HEK293T (cell line): ENCODE results near the gene GSTO1.

Experiments
- ARNT ChIP-seq: fragments of 450-650 bp; IDR thresholded peaks from 2 replicates; pipeline ENCODE4 v1.6.1; 2017; ENCODE audit warnings: mild to moderate bottlenecking
- CTBP1 ChIP-seq: fragments of 450-650 bp; IDR thresholded peaks from 2 replicates; pipeline ENCODE4 v1.6.1; 2016; ENCODE audit warnings: borderline replicate concordance
- ELF4 ChIP-seq: fragments of 450-650 bp; IDR thresholded peaks from 2 replicates; pipeline ENCODE4 v1.6.1; 2017; ENCODE audit warnings: antibody characterized with exemption
- FOXA1 ChIP-seq: fragments of 450-650 bp; IDR thresholded peaks from 2 replicates; pipeline ENCODE4 v1.6.1; 2016; ENCODE audit warnings: mild to moderate bottlenecking
- FOXM1 ChIP-seq: fragments of 450-650 bp; IDR thresholded peaks from 2 replicates; pipeline ENCODE4 v1.6.1; 2017; ENCODE audit warnings: mild to moderate bottlenecking, borderline replicate concordance
- HDGF ChIP-seq: fragments of 450-650 bp; IDR thresholded peaks from 2 replicates; pipeline ENCODE4 v1.6.1; 2017; ENCODE audit warnings: antibody characterized with exemption, borderline replicate concordance
- L3MBTL2 ChIP-seq: fragments of 450-650 bp; conservative IDR thresholded peaks from 2 replicates; pipeline ENCODE4 v1.6.1; 2016; ENCODE audit warnings: mild to moderate bottlenecking
- LEF1 ChIP-seq: fragments of 450-650 bp; IDR thresholded peaks from 2 replicates; pipeline ENCODE4 v1.6.1; 2017; ENCODE audit warnings: mild to moderate bottlenecking, borderline replicate concordance
- PKNOX1 ChIP-seq: fragments of 450-650 bp; IDR thresholded peaks from 2 replicates; pipeline ENCODE4 v1.6.1; 2016
- SP1 ChIP-seq: fragments of 450-650 bp; IDR thresholded peaks from 2 replicates; pipeline ENCODE4 v1.6.1; 2017
- SUZ12 ChIP-seq: fragments of 450-650 bp; IDR thresholded peaks from 2 replicates; pipeline ENCODE4 v1.6.1; 2016; ENCODE audit warnings: mild to moderate bottlenecking
- TARDBP ChIP-seq: fragments of 450-650 bp; IDR thresholded peaks from 2 replicates; pipeline ENCODE4 v1.6.1; 2016
- ZNF384 ChIP-seq: fragments of 450-650 bp; IDR thresholded peaks from 2 replicates; pipeline ENCODE4 v1.6.1; 2016

GRCh38 chr10:104300002-104300735 is 45.5 kb downstream of the GSTO1 start:
- TF ChIP-seq SUZ12 (no peak), CTBP1 (no peak), TARDBP (no peak), LEF1 (no peak), FOXA1 (no peak), PKNOX1 (no peak), FOXM1 (no peak), SP1 (no peak), HDGF (no peak), ELF4 (no peak), L3MBTL2 (no peak), ARNT (no peak), ZNF384 (no peak)
